Middle frontal gyrus (tissue), 1 donor: ENCODE results near the gene MINAR2.

ENCODE experiments used
- DNase-seq: peaks from one replicate; pipeline ENCODE4 v3.0.0-alpha.2; 2015; ENCODE audit warnings: low spot score; ENCODE audit errors: extremely low spot score

MINAR2 gene

DNA sequence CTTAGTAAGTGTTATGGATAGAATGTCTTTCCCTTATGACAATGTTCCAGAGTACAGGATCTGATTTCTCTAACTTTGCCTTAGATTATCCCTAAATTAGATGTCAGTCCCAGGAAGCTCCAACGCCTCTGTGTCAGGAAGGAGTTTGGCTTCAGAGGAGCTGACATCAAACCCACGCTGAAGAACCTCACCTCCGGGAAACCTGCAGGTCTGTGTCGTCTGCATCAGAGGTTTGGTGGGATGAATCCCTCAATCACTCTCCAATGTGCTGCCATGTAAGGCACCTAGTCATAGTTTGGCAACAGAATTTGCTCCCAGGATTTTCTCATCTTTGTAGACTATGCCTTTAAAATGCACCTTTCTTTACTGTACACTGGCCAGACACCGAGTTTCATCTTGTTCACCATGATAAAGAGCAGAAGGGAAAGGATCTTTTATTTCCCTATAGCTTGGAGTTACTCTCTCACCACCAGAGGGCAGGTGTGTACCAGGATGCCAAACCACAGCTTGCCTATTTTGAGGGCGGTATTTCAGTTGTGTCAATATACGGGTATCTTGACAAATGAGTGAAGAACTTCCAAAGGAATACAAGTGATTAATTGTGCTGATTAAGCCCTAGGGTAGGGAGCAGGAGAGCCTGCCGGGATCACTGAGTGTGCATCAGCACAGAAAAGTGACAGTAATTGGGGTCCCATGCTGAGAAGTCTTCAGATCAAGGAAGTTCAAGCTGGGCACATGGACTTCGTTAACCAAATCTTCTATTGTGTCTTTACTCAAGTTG lies 23.4 kb downstream of the MINAR2 start:
- DNase-seq: peak; percentile 58

DNA sequence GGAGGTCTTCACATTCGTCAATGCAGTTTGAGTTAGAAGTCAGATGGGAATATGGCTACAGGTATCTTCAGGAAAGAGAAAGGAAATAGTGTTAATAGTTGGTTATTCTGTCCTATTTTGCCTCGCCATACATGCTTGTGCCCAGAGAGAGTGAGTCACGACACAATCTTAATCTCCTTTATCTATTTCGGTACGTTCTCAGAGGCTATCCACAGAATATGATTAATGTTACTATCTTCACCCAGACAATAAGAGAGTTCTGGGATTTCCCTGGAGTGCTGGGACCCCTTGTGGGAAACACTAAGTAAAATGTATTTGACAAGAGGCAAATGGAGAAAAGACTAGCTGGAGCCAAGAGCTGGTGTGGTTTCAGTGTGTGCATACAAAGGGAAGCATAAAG lies 25.5 kb downstream of the MINAR2 start:
- DNase-seq: no peak

DNA sequence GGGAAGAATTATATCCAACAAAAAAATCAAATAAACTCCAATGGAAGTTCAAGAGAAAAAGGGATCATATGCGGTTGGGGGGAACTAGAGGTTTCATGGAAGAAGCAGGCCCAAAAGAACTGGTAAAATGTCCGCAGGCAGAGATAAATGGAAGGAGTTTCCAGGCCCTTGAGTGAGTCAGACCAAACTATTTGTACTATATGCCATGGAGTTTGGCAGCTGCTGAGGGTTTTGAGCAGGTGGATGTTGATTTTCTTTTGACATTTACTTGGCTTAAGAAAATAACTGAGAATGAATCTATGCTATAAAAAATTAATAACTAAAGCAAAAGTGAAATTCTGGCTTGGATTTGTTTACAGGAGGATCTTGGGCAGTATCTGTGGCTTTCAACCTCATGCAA lies 33.7 kb downstream of the MINAR2 start:
- DNase-seq: no peak

DNA sequence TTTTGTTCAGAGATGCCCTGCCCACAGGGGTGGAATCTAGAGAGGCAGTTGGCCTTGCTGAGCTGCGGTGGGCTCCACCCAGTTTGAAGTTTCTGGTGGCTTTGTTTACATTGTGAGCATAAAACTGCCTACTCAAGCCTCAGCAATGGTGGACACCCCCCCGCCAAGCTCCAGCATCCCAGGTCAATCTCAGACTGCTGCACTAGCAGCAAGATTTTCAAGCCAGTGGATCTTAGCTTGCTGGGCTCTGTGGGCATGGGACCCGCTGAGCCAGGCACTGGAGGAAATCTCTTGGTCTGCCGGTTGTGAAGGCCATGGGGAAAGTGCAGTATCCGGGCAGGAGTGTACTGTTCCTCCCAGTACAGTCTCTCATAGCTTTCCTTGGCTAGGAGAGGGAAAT lies 55.5 kb downstream of the MINAR2 start:
- DNase-seq: no peak

DNA sequence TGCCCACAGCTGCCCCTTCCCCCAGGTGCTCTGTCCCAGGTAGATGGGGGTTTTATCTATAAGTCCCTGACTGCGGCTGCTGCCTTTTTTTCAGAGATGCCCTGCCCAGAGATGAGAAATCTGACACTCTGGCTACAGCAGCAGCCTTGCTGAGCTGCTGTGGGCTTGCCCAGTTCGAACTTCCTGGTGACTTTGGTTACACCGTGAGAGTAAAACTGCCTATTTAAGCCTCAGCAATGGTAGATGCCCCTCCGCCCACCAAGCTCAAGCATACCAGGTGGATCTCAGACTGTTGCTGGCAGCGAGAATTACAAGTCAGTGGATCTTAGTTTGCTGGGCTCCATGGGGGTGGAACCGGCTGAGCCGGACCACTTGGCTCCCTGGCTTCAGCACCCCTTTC lies 56.8 kb downstream of the MINAR2 start:
- no peak for DNase-seq

DNA sequence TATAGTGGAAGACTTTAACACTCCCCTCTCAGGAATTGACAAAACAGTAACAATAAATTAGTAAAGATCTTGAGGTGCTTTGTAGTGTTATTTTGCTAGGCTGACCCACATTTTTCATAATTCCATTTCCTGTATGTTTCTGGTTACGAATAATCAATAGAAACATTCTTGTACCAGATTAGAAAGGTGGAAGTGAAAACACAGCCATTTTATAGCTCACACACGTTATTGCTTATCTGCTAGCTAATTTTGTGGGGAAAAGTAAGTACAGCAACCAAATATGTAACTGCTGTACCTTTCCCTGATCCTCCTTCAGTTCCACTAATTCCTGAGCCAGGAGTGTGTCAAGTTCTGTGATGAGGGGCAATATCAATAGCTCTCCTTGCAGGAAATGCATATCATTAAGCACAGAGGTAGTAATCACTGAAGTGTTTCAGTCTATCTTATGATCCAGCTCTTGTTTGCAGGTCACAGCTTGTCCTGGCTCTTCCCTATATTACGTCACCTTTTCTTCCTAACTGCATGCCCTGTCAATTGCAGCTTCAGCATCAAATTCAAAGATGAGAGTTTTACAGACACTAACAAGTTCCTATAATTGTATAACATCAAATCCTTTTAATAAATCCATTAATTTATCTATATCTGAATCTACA lies 59.4 kb downstream of the MINAR2 start:
- no peak for DNase-seq
